ENCODE measurements around the gene LCN9. TPM values are rescaled to one million over a fixed set of nuclear protein-coding genes. Genes with fewer than 3 reads are reported as not detected.

LCN9 gene
- total RNA-seq, 1 experiment from 2014 or later, result not detected

Other genes starting within 250 kb of the LCN9 start
- gene PPP1R26, start 183.5 kb upstream of the LCN9 start, total RNA-seq (2014; rRNA removed; shearing (Covaris generic)), result 0.24 and 0.68 TPM in 2 replicates
- gene MRPS2, start 162.6 kb upstream of the LCN9 start, total RNA-seq (2014; rRNA removed; shearing (Covaris generic)), result 18.1 and 25.2 TPM in 2 replicates
- not detected in 2 replicates for gene LCN1, start 141.9 kb upstream of the LCN9 start, total RNA-seq (2014; rRNA removed; shearing (Covaris generic))
- not detected in 2 replicates for gene OBP2A, start 117.2 kb upstream of the LCN9 start, total RNA-seq (2014; rRNA removed; shearing (Covaris generic))
- 0.39 TPM in 1 of 2 replicates, not detected in the other for gene PAEP, start 101.6 kb upstream of the LCN9 start, total RNA-seq (2014; rRNA removed; shearing (Covaris generic))
- gene GLT6D1, start 23.8 kb upstream of the LCN9 start, total RNA-seq (2014; rRNA removed; shearing (Covaris generic)), result not detected in 2 replicates
- not detected in 2 replicates for gene SOHLH1, start 36.2 kb downstream of the LCN9 start, total RNA-seq (2014; rRNA removed; shearing (Covaris generic))
- gene KCNT1, start 38.9 kb downstream of the LCN9 start, total RNA-seq (2014; rRNA removed; shearing (Covaris generic)), result not detected in 2 replicates
- gene CAMSAP1, start 244.2 kb downstream of the LCN9 start, total RNA-seq (2014; rRNA removed; shearing (Covaris generic)), result 6.2 and 10.3 TPM in 2 replicates

All from RPMI7951 (cell line).